GM18951 (cell line): ENCODE measurements around the gene BAMBI.

Experiments used
- POLR2A ChIP-seq: IDR thresholded peaks from 4 replicates; pipeline ENCODE4 v1.6.1; 2011; ENCODE audit warnings: mild to moderate bottlenecking; ENCODE audit not compliant: insufficient read length, insufficient read depth; ENCODE audit errors: extremely low read depth
- in situ Hi-C: fragments of 300-500 bp; cut with MboI; formaldehyde crosslinking; loops from one replicate; pipeline ENCODE4 v1.12.0; 2022; ENCODE audit warnings: low sequenced_read_pairs, mixed read lengths, inconsistent platforms; ENCODE audit not compliant: unreplicated experiment

BAMBI gene

DNA sequence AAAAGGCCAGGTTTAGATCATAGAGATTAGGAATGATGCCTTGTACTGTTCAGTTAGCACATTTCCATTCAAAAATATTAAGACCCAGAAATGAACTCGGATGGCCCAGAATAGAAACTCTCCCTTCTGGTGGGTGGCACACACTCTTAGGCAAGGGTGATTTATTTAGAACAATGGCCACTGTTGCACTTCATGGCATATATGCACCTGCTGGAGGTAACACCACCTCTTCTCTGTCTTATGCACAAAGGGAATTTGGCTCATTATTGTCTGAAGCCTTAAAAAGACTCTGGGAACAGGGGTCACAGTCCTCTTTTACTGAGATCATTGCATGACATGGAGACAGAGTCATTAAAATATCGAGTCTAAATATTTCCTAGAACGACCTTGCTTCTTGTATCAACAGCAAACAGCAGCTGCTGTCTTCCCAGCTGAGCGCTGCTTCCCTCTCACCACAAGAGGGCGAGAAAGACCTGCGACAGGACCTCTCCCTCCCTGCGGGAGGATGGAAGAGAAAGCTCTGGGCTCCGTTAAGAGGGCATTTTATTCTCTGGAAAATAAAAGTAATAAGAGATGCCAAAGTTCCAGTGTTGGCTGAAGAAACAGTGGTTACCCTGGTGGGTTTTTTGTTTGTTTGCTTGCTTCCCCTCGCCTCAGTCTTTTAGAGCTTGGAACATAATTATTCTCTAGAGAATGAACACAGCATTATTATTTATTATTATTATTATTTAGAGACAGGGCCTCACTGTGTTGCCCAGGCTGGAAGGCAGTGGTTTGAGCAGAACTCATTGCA, 13.5 kb upstream of the BAMBI start:
- in situ Hi-C loops: loop anchor here (25.0 kb wide), 1 partner anchor 474 kb away; no protein-coding TSS in a partner anchor

DNA sequence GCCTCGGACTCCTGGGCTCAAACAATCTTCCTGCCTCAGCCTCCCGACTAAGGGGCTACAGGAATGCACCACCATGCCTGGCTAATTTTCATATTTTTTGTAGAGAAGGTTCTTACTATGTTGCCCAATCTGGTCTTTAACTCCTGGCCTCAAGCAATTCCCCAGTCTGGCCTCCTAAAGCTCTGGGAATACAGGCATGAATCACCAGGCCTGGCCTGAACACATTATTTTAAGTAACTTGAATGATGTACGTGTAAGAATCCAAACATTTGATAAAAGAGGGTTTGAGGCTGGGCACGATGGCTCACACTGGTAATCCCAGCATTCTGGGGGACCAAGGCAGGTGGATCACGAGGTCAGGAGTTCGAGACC, 13.0 kb upstream of the BAMBI start:
- in situ Hi-C loops: loop anchor here (25.0 kb wide), 1 partner anchor 473 kb away; no protein-coding TSS in a partner anchor
- TF ChIP-seq POLR2A: no peak

More for the DNA sequence above, 13.5 kb upstream of the BAMBI start:
- no peak for TF ChIP-seq POLR2A

DNA sequence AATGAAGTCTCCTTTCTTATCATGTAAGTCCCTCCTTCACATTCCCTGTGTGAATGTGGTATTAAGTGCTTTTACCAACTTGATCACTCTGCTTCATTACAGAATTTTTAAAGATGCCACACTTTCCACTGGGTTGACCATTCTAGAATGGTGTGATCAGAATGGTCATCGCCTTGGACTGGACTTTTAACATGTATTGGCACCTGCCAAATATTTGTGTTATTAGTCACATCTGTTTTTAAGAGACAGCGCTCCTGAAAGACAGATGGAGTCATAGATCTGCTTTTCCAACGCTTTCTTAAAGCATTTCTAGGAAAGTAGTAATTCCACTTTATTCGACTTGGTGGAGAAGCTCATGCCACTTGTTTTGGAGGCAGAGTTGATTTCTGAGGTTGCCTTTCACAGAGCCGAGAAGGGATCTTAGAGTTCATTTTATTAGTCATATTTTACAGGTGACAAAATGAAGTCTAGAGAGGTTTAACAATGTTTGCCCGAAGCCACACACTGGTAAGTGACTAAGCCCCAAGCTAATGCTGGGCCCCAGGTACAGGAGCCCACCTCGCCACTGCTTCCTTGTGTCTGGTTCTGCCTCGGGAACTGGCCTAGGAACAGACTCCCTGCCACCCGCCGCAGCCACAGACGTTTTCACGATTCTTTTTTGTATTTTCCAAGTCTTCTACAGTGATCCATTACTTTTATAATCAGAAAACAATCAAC, 10.4 kb upstream of the BAMBI start:
- in situ Hi-C loops: loop anchor here (25.0 kb wide), 1 partner anchor 470 kb away; no protein-coding TSS in a partner anchor
- no peak for TF ChIP-seq POLR2A

DNA sequence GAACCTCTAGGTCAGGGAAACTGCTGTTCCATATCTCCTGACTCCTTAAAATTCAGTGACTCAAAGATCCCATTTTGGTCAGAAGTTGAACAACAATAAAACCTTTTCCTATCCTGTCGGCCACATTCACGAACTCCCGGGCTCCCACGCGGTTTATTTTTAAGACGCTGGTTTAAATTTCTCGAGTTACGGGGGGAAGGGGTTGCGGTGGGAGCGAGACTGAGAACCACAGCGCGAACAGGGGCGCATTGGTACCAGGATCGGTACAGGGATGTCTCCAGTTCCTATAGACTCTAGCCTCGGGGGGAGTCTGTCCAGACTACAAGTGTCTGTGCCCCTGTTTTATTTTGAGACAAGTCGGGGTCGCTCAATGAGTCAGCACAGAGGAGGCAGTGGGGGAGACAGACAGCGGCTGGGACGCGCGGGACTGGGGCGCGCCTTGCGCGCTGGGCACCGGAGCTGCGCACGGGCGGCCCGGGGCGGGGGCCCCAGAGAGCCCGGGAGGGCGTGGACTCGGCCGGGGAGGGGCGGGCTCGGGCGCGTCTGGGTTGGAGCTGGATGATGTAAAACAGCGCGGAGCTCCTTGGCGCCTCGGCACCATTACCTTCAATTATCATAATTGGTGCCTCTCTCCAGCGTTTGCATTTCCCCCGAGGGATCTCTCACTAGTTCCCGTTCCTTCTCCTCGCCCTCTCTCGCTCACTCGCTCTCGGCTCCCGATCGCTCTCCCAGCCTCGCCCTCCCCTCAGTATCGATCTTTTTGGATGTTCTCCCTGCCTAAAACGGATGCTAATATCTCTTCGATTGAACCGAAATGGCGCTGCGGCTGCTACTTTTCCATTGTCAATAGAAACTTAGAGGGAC, 8.7 kb upstream of the BAMBI start:
- TF ChIP-seq POLR2A: no peak

DNA sequence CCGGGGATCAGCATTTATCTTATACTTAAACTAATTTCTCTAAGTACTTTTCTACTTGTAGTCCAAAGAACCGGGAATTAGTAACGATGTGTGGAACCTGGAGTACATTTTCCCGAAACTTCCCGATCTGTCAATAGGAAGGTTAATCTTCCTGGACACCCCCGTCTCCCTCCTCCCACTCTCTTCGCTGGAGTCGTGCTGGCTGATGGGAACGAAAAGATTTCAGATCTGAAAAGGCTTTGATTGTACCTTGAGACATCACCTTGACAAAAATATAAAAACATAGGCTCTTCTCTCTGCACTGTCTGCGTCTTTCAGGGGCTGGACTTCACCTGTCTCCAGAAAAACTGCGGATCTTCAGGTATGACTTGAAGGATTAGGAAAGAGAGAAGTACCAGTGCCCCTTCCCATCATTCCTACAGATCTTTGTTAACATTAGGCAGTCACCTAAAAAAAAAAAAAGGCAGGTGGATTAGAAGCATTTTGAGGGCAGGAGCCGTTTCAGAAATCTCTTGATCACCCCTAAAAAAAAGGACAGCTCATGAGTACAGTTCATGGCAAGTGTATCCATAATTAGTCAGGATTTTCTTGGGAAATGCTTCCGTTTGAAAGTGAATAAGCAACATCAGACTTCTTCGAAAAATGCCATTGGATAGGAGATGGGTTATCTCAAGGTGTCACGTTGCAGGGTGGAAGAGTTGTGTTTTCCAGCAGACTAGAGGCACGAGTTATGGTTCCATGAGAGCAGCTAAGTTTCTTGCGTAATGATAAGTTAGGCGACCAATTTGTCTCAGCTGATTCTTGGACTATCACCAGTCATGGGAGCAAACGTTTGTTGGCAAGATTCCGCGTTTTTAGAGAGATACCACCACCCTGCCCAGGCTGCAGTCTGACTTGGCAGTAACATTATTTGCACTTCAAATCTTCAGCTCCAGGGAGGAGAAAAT, 7.8 kb upstream of the BAMBI start:
- TF ChIP-seq POLR2A: no peak
- in situ Hi-C loops: loop anchor here (25.0 kb wide), 1 partner anchor 468 kb away; no protein-coding TSS in a partner anchor

More for the DNA sequence above, 8.7 kb upstream of the BAMBI start:
- in situ Hi-C loops: loop anchor here (25.0 kb wide), 1 partner anchor 469 kb away; no protein-coding TSS in a partner anchor

DNA sequence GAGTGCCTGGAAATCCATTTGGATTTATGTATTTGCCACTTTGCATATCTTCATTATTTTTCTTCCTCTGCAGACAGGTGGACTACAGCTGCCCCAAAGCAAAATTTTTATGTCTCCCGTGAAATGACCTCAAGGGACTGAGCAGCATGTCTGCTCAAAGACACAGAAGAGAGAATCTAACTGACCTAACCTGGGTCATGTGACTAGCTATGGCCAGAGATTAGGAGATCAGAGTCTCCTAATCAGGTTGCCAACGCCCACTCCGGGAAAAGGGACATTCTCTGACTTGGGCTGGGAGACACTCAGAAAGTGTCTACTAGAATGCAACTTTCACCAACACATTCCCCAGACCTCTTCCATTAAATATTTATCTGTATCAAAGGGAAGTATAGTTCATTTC, 2.5 kb upstream of the BAMBI start:
- in situ Hi-C loops: loop anchor here (25.0 kb wide), 1 partner anchor 463 kb away; no protein-coding TSS in a partner anchor
- TF ChIP-seq POLR2A: no peak

DNA sequence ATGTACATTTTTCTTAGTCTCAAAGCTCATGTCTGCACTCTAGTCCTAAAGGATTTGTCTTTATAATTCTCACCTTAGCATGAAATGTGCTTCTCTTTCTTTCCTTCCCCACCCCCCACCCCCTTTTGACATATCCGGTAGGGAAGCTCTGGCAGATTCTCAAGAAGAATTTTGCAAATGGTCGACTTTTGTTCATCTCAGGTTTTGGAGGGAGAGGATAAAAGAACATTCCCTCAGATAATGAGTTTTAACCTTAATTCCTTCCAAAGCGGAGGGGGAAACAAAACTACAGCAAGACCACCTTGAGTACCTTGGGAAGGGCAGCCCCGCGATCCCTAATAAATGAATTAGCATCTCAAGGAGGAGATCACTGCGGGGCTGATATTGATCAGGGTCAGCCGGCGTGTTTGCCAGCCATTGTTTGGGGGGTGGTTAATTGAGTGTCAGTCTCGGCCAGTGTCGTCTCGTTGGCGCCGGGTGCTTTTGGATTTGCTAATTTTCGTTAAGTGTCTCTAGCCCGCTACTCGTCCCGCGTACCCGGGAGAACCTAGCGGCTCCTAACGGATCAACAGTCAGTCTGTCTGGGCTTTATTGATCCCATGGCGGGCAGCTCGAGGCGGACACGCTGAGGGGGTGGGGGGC, 874 bp upstream of the BAMBI start:
- in situ Hi-C loops: no loop called here
- TF ChIP-seq POLR2A: no peak

DNA sequence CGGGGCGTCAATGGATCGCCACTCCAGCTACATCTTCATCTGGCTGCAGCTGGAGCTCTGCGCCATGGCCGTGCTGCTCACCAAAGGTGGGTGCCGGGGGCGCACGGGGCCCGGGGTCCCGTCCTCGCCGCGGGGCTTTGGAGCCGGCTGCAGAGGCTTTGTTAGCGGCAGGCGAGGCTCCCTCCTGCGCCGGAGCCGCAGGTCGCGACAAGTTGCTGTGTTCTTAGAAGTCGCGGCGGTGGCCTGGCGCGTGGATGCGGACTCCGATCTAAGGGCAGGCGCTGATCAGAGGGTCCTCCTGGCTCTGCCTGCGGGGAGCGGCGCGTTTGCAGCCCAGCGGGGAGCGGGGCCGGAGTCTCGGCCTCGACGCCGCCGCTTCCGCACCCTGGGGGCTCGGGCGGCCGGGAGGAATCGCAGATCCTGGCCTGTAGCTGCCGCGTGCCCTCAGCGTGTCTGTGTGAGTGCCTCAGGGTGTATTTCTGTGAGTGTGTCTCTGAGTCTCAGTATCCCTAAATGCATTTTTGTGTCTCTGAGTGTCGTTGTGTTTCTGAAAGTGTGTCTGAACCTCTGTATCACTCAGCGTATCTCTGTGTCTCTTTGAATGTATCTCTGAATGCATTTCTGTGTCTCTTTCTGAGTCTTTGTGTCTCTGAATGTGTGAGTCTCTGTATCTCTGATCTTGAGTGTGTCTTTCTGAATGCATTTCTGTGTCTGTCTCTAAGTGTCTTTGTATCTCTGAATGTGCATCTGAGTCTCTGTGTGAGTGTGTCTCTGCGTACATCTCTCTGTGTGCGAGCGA, 766 bp downstream of the BAMBI start:
- in situ Hi-C loops: no loop called here
- TF ChIP-seq POLR2A: no peak

DNA sequence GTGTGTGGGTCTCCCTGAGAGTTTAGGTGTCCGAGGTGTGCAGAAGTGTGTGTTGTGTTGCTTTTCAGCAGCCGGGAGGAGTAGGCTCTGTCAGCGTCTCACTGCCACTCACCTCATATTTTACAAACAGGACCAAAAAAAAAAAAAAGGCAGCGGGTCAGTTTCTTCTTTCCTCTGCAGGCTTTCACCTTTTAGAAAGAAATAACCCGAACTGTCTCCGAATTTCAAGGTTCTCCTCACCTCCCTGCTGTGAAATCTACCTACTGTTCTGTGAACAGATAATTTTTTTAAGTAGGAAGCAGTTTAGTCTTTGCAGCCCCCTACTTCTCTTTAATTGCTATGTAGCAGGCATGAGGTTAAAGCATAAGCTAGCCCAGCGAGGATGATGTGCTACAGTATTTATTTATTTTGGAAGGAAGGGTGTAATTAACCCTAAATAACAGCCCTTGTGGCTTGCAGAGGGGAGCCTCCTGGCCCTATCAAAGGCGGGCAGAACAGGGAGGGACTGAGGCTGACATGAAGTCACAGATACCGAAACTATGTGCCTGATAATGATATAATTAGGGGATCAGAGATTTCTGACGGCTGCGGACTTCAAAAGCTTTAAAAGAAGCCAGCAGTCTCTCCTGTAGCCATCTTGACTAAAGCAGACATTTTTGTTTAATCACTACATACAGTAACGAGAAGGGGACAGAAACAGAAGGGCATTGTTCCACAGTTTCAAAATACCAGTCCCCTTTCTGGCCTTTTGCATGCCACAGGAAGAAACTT, 1.6 kb downstream of the BAMBI start:
- in situ Hi-C loops: no loop called here
- no peak for TF ChIP-seq POLR2A
